HFFc6 (cell line): ENCODE results near the gene MRRF. TPM values are rescaled to one million over a fixed set of nuclear protein-coding genes. Genes with fewer than 3 reads are reported as not detected.

Source experiments
- DNase-seq: peaks from one replicate; pipeline ENCODE4 v3.0.0-alpha.2; 2018
- H3K27ac Mint-ChIP-seq: 2 replicates; pipeline ENCODE4 v1.8.0; 2020; ENCODE audit warnings: mild to moderate bottlenecking, mixed read lengths
- H3K27me3 Mint-ChIP-seq: 2 replicates; pipeline ENCODE4 v1.8.0; 2021; ENCODE audit warnings: mild to moderate bottlenecking, moderate library complexity, mixed read lengths; ENCODE audit not compliant: insufficient read depth
- H3K36me3 Mint-ChIP-seq: 2 replicates; pipeline ENCODE4 v1.8.0; 2021; ENCODE audit warnings: low read depth, mixed read lengths
- H3K4me1 Mint-ChIP-seq: 2 replicates; pipeline ENCODE4 v1.8.0; 2020; ENCODE audit warnings: low read depth, mixed read lengths
- H3K4me3 Mint-ChIP-seq: 2 replicates; pipeline ENCODE4 v1.8.0; 2020; ENCODE audit warnings: mild to moderate bottlenecking, moderate library complexity, mixed read lengths
- H3K9me3 Mint-ChIP-seq: 2 replicates; pipeline ENCODE4 v1.8.0; 2020; ENCODE audit warnings: mild to moderate bottlenecking, mixed read lengths
- total RNA-seq, 6 experiments: library from RNA; stranded (reverse); fragmentation: NEBNext Ultra II Directional; extraction: Animal tissue kit (Norgen Biotek cat#: 25700); gene quantifications; 2 replicates in 1 of 6; 3 replicates in 5 of 6; pipeline ENCODE4 v1.2.3, GENCODE V29; 2021
- TF ChIP-seq, protein P1 (sequence below): fragments of 200-600 bp; sonication (generic); IDR thresholded peaks from 2 replicates; pipeline ENCODE4 v1.5.0; 2021; ENCODE audit warnings: antibody characterized with exemption, mild to moderate bottlenecking

Gene MRRF
- total RNA-seq, 6 experiments from 2014 or later, result 27.1 to 32.2 (median 29.4) TPM

DNA sequence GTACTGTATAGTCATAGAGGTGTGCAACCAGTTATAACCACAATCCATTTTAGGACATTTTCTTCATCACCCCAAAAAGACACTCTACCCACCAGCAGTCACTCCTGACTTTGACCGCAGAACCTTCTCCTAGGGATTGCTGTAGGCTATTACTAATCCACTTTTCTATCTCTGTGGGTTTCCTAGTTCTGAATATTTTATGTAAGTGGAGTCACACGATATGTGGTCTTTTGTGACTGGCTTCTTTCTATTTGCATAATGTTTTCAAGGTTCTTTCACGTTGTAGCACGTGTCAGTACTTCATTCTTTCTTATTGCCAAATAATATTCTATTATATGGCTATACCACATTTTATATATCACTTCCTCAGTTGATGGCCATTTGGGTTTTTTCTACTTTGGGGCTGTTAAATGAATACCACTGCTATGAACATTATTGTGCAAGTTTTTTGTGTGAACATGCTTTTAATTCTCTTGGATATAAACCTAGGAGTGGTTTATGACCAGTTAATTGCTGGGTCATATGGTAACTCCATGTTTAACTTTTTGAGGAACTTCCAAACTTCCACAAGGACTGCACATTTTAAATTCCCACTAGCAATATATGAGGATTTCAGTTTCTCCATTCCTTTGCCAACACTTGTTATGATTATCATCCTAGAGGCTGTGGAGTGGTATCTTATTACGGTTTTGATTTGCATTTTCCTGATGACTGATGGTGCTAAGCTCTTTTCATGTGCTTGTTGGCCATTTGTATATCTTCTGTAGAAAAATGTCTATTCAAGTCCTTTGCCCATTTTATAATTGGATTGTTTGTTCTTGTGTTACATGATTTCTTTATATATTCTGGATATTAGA, 37.8 kb downstream of the MRRF start:
- H3K4me1 Mint-ChIP-seq, result peaks cover 35% of the 10 kb centered on the region
- H3K27ac Mint-ChIP-seq, result peak overlapping the region; percentile 45; the same call in 1 of the 2 replicates
- H3K4me3 Mint-ChIP-seq, result no peak overlapping the region
- TF ChIP-seq, protein P1, sequence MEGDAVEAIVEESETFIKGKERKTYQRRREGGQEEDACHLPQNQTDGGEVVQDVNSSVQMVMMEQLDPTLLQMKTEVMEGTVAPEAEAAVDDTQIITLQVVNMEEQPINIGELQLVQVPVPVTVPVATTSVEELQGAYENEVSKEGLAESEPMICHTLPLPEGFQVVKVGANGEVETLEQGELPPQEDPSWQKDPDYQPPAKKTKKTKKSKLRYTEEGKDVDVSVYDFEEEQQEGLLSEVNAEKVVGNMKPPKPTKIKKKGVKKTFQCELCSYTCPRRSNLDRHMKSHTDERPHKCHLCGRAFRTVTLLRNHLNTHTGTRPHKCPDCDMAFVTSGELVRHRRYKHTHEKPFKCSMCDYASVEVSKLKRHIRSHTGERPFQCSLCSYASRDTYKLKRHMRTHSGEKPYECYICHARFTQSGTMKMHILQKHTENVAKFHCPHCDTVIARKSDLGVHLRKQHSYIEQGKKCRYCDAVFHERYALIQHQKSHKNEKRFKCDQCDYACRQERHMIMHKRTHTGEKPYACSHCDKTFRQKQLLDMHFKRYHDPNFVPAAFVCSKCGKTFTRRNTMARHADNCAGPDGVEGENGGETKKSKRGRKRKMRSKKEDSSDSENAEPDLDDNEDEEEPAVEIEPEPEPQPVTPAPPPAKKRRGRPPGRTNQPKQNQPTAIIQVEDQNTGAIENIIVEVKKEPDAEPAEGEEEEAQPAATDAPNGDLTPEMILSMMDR, result no peak
- no peaks in the 10 kb centered on the region; the same call in 1 of the 2 replicates for H3K27me3 Mint-ChIP-seq
- no peak for DNase-seq
- peaks cover 27% of the 10 kb centered on the region for H3K36me3 Mint-ChIP-seq
- H3K9me3 Mint-ChIP-seq, result no peaks in the 10 kb centered on the region

DNA sequence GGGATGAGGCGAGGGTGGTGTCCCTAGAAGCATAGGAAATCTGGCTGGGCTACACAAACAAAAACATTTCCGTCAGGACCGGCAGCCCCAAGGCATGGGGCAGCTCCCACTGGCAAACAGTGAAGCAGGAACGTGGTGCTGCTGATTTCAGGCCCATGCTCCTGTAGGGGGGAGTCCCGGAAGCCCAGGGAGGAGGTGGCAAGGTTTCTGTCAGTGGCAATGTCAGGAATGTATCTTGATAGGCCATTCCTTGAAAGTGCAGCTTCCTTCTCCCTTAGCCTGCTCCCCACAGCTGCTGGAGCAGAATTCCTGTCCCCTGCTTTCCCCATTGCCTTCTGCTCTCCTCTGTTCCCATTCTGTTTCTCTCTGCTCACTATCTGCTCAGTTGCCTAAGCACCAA, 42.4 kb downstream of the MRRF start:
- Mint-ChIP-seq H3K9me3 (no peaks in the 10 kb centered on the region), H3K27me3 (no peaks in the 10 kb centered on the region), H3K36me3 (peaks cover 11% of the 10 kb centered on the region), H3K4me1 (peaks cover 40% of the 10 kb centered on the region), H3K27ac (peak overlapping the region; percentile 6; the same call in 1 of the 2 replicates), H3K4me3 (no peak overlapping the region)
- TF ChIP-seq, protein P1, result no peak
- DNase-seq, result no peak

DNA sequence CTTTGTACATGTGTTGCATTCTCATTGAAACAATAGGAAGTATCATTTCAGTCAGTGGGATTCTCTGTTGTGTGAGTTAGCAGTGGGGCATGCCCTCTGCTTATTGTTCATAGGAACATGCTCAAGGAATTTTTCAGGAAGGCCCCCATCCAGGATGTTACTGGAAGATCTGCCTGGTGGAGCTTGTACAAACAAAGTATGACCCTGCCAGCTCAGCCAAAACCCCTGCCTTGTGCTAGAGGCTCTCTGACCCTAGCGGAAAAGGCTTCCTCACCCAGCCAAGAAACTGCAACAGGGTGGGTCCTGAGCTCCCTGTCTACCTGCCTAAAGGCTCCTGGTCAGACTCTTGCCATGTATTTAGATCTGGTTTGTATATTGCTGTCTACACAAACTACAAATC, 43.2 kb downstream of the MRRF start:
- no peak for DNase-seq

DNA sequence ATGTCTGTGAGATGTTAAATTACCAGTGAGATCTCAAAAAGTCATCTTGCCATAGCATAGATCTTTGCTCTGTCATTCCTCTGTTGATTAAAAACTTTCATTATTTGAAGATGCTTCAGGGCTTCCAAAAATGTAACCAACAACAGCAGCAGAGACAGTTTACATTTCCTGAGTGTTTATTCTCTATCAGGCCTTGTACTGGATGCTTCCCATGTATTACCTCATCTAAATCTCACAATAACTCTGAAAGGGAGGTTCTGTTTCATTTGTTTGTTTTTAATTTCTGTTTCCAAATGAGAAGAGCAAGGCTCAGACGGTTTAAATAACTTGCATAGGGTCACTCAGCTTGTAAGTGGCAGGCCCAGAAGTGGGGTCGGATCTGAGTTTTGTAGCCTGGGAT, 45.2 kb downstream of the MRRF start:
- Mint-ChIP-seq H3K27me3 (no peaks in the 10 kb centered on the region), H3K36me3 (peaks cover 18% of the 10 kb centered on the region), H3K9me3 (no peaks in the 10 kb centered on the region), H3K4me1 (peaks cover 13% of the 10 kb centered on the region), H3K27ac (no peak overlapping the region), H3K4me3 (no peak overlapping the region)
- TF ChIP-seq, protein P1, result no peak
- no peak for DNase-seq

More for the DNA sequence above, 43.2 kb downstream of the MRRF start:
- TF ChIP-seq, protein P1, result no peak
- Mint-ChIP-seq H3K36me3 (peaks cover 6% of the 10 kb centered on the region; the same call in 1 of the 2 replicates), H3K4me1 (peaks cover 33% of the 10 kb centered on the region), H3K27me3 (no peaks in the 10 kb centered on the region), H3K9me3 (no peaks in the 10 kb centered on the region), H3K4me3 (no peak overlapping the region), H3K27ac (no peak overlapping the region)

DNA sequence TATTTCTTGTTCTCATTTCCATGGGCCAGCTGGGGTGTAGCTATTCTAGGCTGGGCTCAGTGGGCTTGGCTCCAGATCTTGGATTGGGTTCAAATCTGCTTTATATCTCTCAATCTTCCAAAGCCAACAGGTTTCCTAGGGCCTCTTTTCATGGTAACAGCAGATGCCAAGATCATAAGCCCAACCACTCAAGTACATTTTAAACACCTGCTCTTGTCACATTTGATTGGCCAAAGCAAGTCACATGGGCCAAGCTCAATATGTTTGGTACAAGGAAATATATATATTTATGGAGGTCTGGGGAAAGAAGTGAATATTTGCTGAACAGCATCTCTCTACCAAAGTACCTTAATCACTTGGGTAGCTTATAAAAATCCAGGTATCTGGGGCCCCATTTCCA, 49.5 kb downstream of the MRRF start:
- DNase-seq, result no peak
- H3K4me1 Mint-ChIP-seq, result no peaks in the 10 kb centered on the region
- no peaks in the 10 kb centered on the region for H3K9me3 Mint-ChIP-seq
- peaks cover 18% of the 10 kb centered on the region for H3K36me3 Mint-ChIP-seq
- TF ChIP-seq, protein P1, result no peak
- H3K4me3 Mint-ChIP-seq, result no peak overlapping the region
- no peaks in the 10 kb centered on the region for H3K27me3 Mint-ChIP-seq
- no peak overlapping the region for H3K27ac Mint-ChIP-seq
